Left cardiac atrium (tissue), 4 donors: ENCODE measurements around the gene NCKAP5. TPM values are rescaled to one million over a fixed set of nuclear protein-coding genes. Genes with fewer than 3 reads are reported as not detected.
A peak's percentile ranks its signal among the peaks of the same experiment; 100 is the strongest.

Experiments used
- ATAC-seq, 2 donors: fragments of 200-7000 bp; cut with Tn5 transposase; one replicate each; pipeline ENCODE4 v1.9.1; 2020; ENCODE audit warnings: mild to moderate bottlenecking in 2 of 2, moderate library complexity in 2 of 2
- DNase-seq: peaks from one replicate; pipeline ENCODE4 v3.0.0-alpha.2; 2020
- intact Hi-C, 2 donors: fragments of 100-400 bp; cut with DNase I; formaldehyde crosslinking; loops; one replicate each; pipeline versions ENCODE4 v1.14.1 to v1.15.1; 2022 to 2023
- total RNA-seq, 2 donors: library from RNA; stranded (reverse); fragmentation: NEBNext Ultra II Directional; extraction: Animal tissue kit (Norgen Biotek cat#: 25700); gene quantifications; one replicate each; pipeline ENCODE4 v1.2.1, GENCODE V29; 2021
- donor health status: DM: no; HTN: yes; CAD: no.
- donor health status: DM: no; HTN: yes; CAD: no; lungs with severe emphysema.
- donor health status: DM: yes; HTN: yes; CAD: no.
- donor health status: Dilated cardiomyopathy.

NCKAP5 gene
- total RNA-seq, 2 donors from 2014 or later: 5.8 to 6.2 TPM

- intact Hi-C loops: no loop called here
- DNase-seq (no peak), ATAC-seq (no peak)
These were observed 505.2 kb downstream of the NCKAP5 start for GRCh38 chr2:133062931-133063665.

DNA sequence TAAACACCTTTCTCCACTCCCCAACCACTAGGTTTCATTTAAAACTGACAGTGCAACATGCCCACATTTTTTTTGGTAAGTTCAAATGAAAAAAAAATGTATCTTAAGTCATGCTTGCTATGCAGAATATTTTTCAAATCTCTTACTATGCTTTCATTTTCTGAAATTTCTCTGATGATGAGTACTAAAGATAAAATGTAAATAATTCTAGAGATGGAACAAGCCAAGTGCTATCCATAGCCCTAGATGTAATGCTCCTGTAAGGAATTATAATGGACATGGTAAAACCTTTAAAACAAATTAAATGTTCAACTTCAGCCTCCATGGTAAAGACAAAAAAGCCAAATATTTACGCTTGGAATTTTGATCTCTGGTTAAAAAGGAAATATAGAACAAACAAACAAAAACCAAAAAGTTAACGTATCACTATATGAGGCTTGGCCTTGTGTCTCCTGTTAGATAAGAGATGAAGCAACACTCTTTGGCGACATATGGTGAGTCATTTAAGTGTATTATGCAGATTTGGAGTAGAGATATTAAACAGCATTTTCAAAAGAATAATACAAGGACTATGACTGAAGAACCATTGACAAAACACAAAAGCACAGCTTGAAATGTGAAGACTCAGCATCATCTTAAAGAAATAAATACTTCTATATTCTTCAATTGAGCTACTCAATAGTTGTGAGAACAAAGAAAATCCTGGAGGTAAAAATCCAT is 506.2 kb downstream of the NCKAP5 start:
- intact Hi-C loops: no loop called here
- ATAC-seq (no peak), DNase-seq (no peak)

DNA sequence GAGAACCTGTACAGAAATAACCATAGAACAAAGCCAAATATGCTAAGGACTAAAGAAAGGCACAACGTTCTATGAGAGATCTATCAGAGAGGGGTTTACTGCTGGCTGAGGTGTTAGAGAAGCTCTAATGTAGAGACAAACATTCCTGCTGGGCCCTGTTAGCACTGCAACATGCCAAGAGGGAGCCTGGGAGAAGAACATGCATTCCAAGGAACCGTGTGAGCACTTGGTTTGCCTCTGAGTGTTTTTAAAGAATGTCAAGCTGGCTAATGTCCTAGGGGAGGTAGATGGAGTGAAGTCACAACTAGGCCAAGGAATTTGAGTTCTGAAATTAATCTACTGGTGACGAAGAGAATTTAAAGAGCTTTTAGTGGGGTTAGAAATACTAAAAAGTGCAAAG is 514.0 kb downstream of the NCKAP5 start:
- intact Hi-C loops: no loop called here
- DNase-seq: no peak
- no peak for ATAC-seq

DNA sequence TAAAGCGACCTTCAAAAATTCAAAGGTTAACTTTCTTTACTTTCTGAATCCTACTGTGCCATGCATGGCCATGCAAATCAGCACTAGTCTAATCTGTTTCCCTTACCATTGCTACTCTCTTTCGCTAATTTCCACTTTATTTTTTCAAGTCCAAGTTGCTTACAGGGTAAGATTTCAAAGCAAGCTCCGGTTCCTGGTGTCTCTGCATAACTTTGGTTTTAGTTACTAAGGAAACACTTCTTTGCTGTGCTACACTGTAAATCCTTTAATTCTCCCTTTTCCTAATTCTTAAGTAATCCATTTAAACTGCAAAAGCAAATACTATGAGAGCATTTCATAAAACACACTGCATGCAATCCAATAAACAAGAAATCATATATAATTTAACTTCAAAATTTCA is 514.7 kb downstream of the NCKAP5 start:
- intact Hi-C loops: no loop called here
- DNase-seq (no peak), ATAC-seq (no peak)

DNA sequence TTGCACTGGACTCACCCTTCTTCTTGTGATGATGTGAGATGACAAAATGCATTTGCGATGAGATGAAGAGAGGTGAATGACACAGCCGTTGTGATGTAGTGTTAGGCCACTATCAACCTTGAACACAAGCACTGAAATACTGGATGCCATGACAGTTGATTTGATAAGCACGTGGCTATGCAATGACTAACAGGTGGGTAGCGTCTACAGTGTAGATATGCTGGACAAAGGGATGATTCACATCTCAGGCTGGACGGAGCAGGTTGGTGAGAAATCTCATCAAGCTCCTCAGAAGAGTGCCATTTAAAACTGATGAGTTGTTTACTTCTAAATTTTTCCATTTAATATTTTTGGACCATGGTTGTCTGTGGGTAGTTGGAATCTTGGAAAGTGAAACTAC is 522.5 kb downstream of the NCKAP5 start:
- intact Hi-C loops: no loop called here
- ATAC-seq (peak in 1 of 2 donors; percentile 96), DNase-seq (no peak)

DNA sequence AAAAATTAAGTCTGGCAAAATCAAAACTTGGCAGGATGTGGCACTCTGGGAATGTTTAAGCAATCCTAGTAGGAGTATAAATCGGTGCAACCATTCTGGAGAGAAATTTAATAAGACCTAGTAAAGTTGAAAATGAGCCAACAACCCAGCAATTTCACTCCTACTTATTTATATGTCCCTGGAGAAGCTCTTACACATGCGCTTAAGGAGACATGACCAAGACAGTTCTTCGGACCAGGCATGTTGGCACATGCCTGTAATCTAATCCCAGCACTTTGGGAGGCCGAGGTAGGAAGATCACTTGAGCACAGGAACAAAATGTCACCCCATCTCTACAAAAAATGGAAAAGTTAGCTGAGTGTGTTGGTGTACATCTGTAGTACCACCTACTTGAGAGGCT is 523.7 kb downstream of the NCKAP5 start:
- no peak for ATAC-seq
- no peak for DNase-seq
- intact Hi-C loops: no loop called here

DNA sequence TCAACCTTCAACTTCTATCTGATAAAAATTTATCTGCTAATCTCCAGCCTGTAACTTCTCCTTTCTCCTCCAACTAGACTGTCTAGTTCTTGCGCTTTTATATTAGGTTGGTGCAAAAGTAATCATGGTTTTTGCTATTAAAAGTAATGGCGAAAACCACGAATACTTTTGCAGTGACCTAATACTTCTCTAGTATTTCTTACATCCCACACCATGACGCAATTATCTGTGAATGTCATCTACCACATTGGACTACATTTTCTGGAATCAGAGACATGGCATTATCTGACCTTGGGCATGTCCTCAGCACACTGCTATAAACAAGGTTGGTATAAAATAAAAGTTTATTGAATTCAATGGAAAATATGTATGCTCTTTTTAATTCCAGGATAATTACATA is 528.1 kb downstream of the NCKAP5 start:
- DNase-seq: no peak
- ATAC-seq: no peak
- intact Hi-C loops: no loop called here

GRCh38 chr2:133039531-133039930 is 528.7 kb downstream of the NCKAP5 start:
- intact Hi-C loops: no loop called here
- no peak for DNase-seq
- ATAC-seq: no peak

GRCh38 chr2:133026536-133027177 is 541.6 kb downstream of the NCKAP5 start:
- ATAC-seq: no peak
- DNase-seq: no peak
- intact Hi-C loops: no loop called here

GRCh38 chr2:133025004-133025403 is 543.3 kb downstream of the NCKAP5 start:
- intact Hi-C loops: no loop called here
- ATAC-seq (no peak), DNase-seq (no peak)

- ATAC-seq (no peak), DNase-seq (no peak)
- intact Hi-C loops: no loop called here
These were observed 555.2 kb downstream of the NCKAP5 start for GRCh38 chr2:133012847-133013734.

DNA sequence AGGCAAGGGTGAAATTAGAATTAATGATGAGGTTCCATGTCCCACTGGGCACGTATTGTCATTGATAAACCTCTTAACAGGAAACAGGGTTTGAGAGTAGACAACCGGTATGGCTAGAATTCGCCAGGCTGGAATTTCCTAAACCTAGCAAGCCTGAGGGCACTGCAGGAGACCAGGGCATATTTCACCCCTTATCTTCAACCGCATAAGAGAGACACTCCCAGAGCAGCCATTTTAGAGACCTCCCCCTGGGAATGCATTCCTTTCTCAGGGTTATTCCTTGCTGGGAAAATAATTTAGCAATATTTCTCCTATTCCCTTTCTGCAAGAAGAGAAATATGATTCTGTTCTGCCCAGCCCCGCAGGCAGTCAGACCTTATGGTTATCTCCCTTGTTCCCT is 563.6 kb downstream of the NCKAP5 start:
- DNase-seq (no peak), ATAC-seq (no peak)
- intact Hi-C loops: no loop called here

DNA sequence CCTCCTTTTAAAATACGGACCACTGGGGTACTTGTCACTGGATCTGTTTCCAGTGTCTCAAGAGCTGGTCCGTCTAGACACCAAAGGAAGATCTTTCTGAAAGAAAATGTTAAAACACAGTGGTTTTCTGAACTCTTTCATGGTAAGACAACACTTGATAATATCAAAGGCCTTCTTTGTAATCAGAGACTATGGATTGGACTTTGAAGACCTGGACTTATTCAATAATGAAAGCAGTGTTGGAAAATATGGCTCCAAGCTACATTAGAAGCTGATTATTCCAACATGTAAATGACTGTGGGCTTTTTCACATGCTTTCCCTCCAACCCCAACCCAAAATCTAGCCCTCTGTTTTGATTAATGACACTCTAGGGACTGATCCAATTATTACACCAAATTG is 568.8 kb downstream of the NCKAP5 start:
- intact Hi-C loops: no loop called here
- ATAC-seq: no peak
- no peak for DNase-seq

- intact Hi-C loops: no loop called here
- ATAC-seq: no peak
These were observed 570.0 kb downstream of the NCKAP5 start for GRCh38 chr2:132998221-132998620.

GRCh38 chr2:132991471-132992045 is 576.7 kb downstream of the NCKAP5 start:
- DNase-seq (no peak), ATAC-seq (no peak)
- intact Hi-C loops: no loop called here

More at GRCh38 chr2:132998221-132998620, 570.0 kb downstream of the NCKAP5 start:
- no peak for DNase-seq

DNA sequence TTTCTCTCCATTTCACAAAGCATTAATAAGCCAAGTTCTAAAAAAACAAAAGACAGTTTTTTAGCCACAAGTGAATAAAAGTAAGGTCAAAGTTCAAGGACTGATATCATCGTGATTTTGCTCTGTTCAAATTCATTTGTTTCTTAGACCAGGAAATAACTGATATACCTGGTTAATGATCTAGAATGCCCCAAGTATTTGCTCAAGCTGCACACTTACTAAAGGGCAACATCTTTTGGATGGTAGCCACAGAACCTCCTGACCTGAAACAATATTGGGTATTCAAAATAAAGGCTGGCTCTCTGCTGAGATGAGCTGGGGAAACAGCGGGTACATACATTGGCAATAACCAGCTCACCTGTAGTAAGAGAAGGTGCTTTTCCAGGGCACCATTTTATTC is 583.5 kb downstream of the NCKAP5 start:
- DNase-seq (no peak), ATAC-seq (no peak)
- intact Hi-C loops: no loop called here

DNA sequence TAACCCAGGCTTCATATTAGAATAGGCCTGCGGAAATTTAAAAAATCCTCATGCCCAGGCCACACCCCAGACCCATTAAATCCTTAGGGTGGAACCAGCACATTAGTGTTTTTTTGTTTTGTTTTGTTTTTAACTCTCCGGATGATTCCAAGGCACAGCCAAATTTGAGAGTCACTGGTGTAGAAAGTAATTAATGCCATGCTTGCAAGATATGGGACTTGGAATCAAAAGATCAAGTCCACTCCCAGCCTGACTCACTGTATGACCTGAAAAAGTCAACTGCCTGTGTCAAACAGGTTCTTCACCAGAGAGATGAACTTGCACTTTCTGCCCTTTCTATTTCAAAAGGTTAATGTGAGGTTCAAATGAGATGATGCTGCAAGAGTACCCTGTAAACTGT is 588.0 kb downstream of the NCKAP5 start:
- ATAC-seq: no peak
- DNase-seq: no peak
- intact Hi-C loops: no loop called here

GRCh38 chr2:132979339-132980093 is 588.7 kb downstream of the NCKAP5 start:
- ATAC-seq (no peak), DNase-seq (no peak)
- intact Hi-C loops: no loop called here
